Astrocyte (in vitro differentiated cells and primary cell): ENCODE measurements around the gene MICALL1. TPM values are rescaled to one million over a fixed set of nuclear protein-coding genes. Genes with fewer than 3 reads are reported as not detected.

Experiments used
- DNase-seq: peaks from one replicate; pipeline ENCODE4 v3.0.0-alpha.2; 2010; ENCODE audit warnings: low read depth
- FAIRE-seq: peaks from 2 replicates; lab custom pipeline; 2011; peaks lifted over from hg19 to GRCh38; lab: Jason Lieb, UNC
- H2AFZ ChIP-seq: 2 replicates; pipeline ENCODE4 v1.6.0; 2012; ENCODE audit warnings: low read depth, low read length, inconsistent platforms
- H3K27ac ChIP-seq: 2 replicates; pipeline ENCODE4 v1.5.1; 2011; ENCODE audit warnings: low read depth, low read length, inconsistent platforms
- H3K27me3 ChIP-seq: 2 replicates; pipeline ENCODE4 v1.6.0; 2011; ENCODE audit warnings: low read length, inconsistent platforms; ENCODE audit not compliant: insufficient read depth
- H3K36me3 ChIP-seq: 2 replicates; pipeline ENCODE4 v1.5.1; 2011; ENCODE audit warnings: low read length, inconsistent platforms; ENCODE audit not compliant: insufficient read depth
- H3K4me1 ChIP-seq: 2 replicates; pipeline ENCODE4 v1.5.1; 2011; ENCODE audit warnings: low read length, inconsistent platforms; ENCODE audit not compliant: insufficient read depth
- H3K4me2 ChIP-seq: 2 replicates; pipeline ENCODE4 v1.6.0; 2012; ENCODE audit warnings: low read length, inconsistent platforms
- H3K4me3 ChIP-seq: 2 replicates; pipeline ENCODE4 v1.5.1; 2011; ENCODE audit warnings: low read depth, mild to moderate bottlenecking, low read length, inconsistent platforms; ENCODE audit not compliant: insufficient read depth
- H3K79me2 ChIP-seq: 2 replicates; pipeline ENCODE4 v1.6.0; 2012; ENCODE audit warnings: mild to moderate bottlenecking, low read length, inconsistent platforms; ENCODE audit not compliant: insufficient read depth
- H3K9ac ChIP-seq: 2 replicates; pipeline ENCODE4 v1.6.0; 2012; ENCODE audit warnings: mild to moderate bottlenecking, low read length, inconsistent platforms
- H3K9me3 ChIP-seq: 2 replicates; pipeline ENCODE4 v1.5.1; 2012; ENCODE audit warnings: low read depth, mild to moderate bottlenecking, low read length, inconsistent platforms; ENCODE audit not compliant: insufficient read depth
- H4K20me1 ChIP-seq: 2 replicates; pipeline ENCODE4 v1.6.0; 2012; ENCODE audit warnings: low read length, inconsistent platforms; ENCODE audit not compliant: insufficient read depth
- H3K27ac Mint-ChIP-seq: one replicate; pipeline ENCODE4 v1.8.0; 2021; ENCODE audit warnings: mild to moderate bottlenecking, mixed read lengths; ENCODE audit not compliant: unreplicated experiment
- H3K27me3 Mint-ChIP-seq: one replicate; pipeline ENCODE4 v1.8.0; 2021; ENCODE audit warnings: low read depth, mixed read lengths; ENCODE audit not compliant: unreplicated experiment
- H3K36me3 Mint-ChIP-seq: one replicate; pipeline ENCODE4 v1.8.0; 2021; ENCODE audit warnings: low read depth, mixed read lengths; ENCODE audit not compliant: unreplicated experiment
- H3K4me1 Mint-ChIP-seq: one replicate; pipeline ENCODE4 v1.8.0; 2021; ENCODE audit warnings: low read depth, mixed read lengths; ENCODE audit not compliant: unreplicated experiment
- H3K4me3 Mint-ChIP-seq: one replicate; pipeline ENCODE4 v1.8.0; 2021; ENCODE audit warnings: mild to moderate bottlenecking, moderate library complexity, mixed read lengths; ENCODE audit not compliant: unreplicated experiment
- H3K9me3 Mint-ChIP-seq: one replicate; pipeline ENCODE4 v1.8.0; 2021; ENCODE audit warnings: mild to moderate bottlenecking, mixed read lengths; ENCODE audit not compliant: unreplicated experiment
- CTCF ChIP-seq: IDR thresholded peaks from 2 replicates; pipeline ENCODE4 v1.5.1; 2011; ENCODE audit warnings: low read depth, mild to moderate bottlenecking, inconsistent platforms, low read length, moderate library complexity; ENCODE audit not compliant: insufficient read depth
- EZH2 ChIP-seq: IDR thresholded peaks from 2 replicates; pipeline ENCODE4 v1.6.1; 2012; ENCODE audit warnings: mild to moderate bottlenecking, low read length, inconsistent platforms; ENCODE audit not compliant: insufficient read depth
- total RNA-seq: library from RNA; stranded (reverse); gene quantifications from 2 replicates; pipeline ENCODE4 v1.2.1, GENCODE V29; 2021

Gene MICALL1
- total RNA-seq, 1 donor from 2014 or later = 131 TPM

- no peak overlapping the region for H3K27ac Mint-ChIP-seq
- no peak for FAIRE-seq
Observed at GRCh38 chr22:37965940-37966664, 60.0 kb downstream of the MICALL1 start.

DNA sequence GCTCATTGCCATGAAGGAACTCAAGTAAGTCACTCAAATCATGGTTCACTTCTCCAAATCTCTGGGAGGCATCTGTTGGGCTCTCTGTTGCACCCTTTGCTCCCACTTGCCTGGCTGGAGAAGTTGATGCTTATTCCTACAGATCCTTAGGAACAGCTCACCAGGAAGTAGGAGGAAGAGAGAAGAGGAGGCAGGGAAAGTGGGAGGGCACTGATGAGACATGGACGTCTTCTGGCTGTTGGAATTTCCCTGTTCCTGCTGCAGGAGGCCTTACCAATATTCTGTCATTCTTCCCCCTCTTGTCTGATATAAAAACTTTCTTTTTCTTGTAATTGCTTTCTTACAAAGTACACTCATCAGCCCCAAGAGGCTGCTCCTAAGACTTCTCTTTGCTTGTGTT lies 61.0 kb downstream of the MICALL1 start:
- H3K27me3 Mint-ChIP-seq = no peaks in the 10 kb centered on the region
- no peak overlapping the region for H3K9ac ChIP-seq
- no peak for FAIRE-seq

More at GRCh38 chr22:37965940-37966664, 60.0 kb downstream of the MICALL1 start:
- Mint-ChIP-seq H3K27me3 (no peaks in the 10 kb centered on the region), H3K4me1 (peaks cover 21% of the 10 kb centered on the region), H3K9me3 (no peaks in the 10 kb centered on the region), H3K4me3 (no peak overlapping the region), H3K36me3 (peaks cover 20% of the 10 kb centered on the region)
- Histone ChIP-seq H3K4me1 (peaks cover 12% of the 10 kb centered on the region), H3K4me3 (no peak overlapping the region), H3K36me3 (peaks cover 23% of the 10 kb centered on the region), H4K20me1 (peaks cover 35% of the 10 kb centered on the region), H3K4me2 (peak overlapping the region; percentile 45), H3K9ac (no peak overlapping the region), H3K27me3 (no peaks in the 10 kb centered on the region), H3K27ac (peak overlapping the region; percentile 15), H2AFZ (peak overlapping the region; percentile 6), H3K79me2 (no peaks in the 10 kb centered on the region), H3K9me3 (no peaks in the 10 kb centered on the region)
- DNase-seq = peak; percentile 26
- no peak for TF ChIP-seq EZH2
- no peak for TF ChIP-seq CTCF

More for the DNA sequence above, 61.0 kb downstream of the MICALL1 start:
- H3K27ac Mint-ChIP-seq = no peak overlapping the region
- no peak for DNase-seq
- Histone ChIP-seq H3K9me3 (no peaks in the 10 kb centered on the region), H4K20me1 (peaks cover 39% of the 10 kb centered on the region), H2AFZ (no peak overlapping the region), H3K27me3 (no peaks in the 10 kb centered on the region), H3K27ac (no peak overlapping the region), H3K4me1 (peaks cover 12% of the 10 kb centered on the region), H3K36me3 (peaks cover 22% of the 10 kb centered on the region), H3K4me3 (no peak overlapping the region), H3K4me2 (no peak overlapping the region), H3K79me2 (no peaks in the 10 kb centered on the region)
- peaks cover 27% of the 10 kb centered on the region for H3K4me1 Mint-ChIP-seq
- H3K9me3 Mint-ChIP-seq = no peaks in the 10 kb centered on the region
- H3K36me3 Mint-ChIP-seq = peaks cover 15% of the 10 kb centered on the region
- no peak overlapping the region for H3K4me3 Mint-ChIP-seq
- TF ChIP-seq CTCF (no peak), EZH2 (no peak)
